Measurements from ENCODE around the gene ILKAP.

ILKAP gene

DNA sequence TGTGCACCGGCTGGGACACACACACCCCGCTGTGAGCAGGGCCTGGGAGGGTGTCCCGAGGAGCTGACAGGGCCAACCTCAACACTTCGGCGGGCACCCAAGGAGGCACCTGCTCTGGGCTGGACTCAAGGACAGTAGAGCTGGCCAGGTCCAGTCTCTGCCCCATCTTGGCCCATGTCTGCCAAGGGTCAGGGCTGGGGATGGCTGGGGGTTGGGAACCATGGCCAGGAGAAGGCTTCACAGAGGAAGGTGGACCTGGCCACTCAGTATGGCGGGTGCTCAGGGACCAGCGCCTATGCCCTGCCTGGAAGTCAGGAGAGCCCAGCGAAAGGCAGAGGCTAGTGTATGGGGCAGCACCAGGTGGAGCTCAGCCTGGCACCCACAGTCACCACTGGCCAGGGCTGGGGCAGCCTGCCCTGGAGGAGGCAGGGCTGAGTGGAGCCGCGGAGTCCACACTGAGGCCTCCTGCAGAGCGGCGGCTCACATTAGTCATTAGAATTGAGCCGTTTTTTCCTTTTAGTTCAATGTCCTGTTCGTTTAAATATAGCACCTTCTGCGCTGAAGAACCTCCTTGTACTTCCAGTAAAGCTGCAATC is 40.6 kb downstream of the ILKAP start:
- TF ChIP-seq, protein P1, sequence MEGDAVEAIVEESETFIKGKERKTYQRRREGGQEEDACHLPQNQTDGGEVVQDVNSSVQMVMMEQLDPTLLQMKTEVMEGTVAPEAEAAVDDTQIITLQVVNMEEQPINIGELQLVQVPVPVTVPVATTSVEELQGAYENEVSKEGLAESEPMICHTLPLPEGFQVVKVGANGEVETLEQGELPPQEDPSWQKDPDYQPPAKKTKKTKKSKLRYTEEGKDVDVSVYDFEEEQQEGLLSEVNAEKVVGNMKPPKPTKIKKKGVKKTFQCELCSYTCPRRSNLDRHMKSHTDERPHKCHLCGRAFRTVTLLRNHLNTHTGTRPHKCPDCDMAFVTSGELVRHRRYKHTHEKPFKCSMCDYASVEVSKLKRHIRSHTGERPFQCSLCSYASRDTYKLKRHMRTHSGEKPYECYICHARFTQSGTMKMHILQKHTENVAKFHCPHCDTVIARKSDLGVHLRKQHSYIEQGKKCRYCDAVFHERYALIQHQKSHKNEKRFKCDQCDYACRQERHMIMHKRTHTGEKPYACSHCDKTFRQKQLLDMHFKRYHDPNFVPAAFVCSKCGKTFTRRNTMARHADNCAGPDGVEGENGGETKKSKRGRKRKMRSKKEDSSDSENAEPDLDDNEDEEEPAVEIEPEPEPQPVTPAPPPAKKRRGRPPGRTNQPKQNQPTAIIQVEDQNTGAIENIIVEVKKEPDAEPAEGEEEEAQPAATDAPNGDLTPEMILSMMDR (IDR thresholded peaks at IDR 0.05; ENCODE audit: borderline replicate concordance, extremely low read depth, low read length, poor library complexity, severe bottlenecking), result no peak
- no peak for TF ChIP-seq EZH2 (IDR thresholded peaks at IDR 0.05; ENCODE audit: borderline replicate concordance, low read depth, low read length, severe bottlenecking)
- ATAC-seq (ENCODE audit: insufficient read depth, low read depth), result no peak
- no peak overlapping the region for H3K4me2 ChIP-seq (ENCODE audit: insufficient read depth, low read length)

DNA sequence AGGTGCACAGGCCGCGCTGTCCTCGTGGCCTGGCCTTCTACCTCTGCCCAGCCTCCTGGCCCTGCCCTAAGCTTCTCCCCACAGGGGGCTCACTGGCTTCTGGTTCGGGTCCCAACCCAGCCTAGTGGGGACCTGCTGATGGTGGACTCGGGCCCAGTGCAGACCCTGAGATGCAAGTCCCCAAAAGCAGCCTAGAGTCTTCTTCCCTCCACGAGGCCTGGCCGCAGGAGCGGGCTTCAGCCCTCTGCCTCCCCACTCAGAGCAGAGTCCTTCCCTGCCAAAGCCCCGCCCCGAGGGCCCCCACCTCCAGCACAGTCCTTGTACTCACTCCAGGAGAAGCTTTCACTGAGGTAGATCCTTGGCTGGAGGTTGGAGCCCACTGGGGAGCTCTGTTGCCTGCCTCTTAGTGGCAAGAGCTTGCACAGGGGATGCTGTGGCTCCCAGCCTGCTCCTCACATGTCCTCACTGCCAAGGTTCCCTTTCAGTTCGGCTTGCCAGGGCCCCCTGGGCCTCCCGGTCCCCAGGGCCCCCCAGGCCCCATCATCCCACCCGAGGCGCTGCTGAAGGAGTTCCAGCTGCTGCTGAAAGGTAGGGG is 41.1 kb downstream of the ILKAP start:
- Histone ChIP-seq H2AFZ (ENCODE audit: low read depth, low read length) (no peak overlapping the region), H3K9me3 (ENCODE audit: insufficient read depth, low read length, severe bottlenecking) (no peaks in the 10 kb centered on the region), H3K27me3 (ENCODE audit: insufficient read depth, low read length, poor library complexity) (no peaks in the 10 kb centered on the region), H3K4me2 (ENCODE audit: insufficient read depth, low read length) (no peak overlapping the region), H3K36me3 (ENCODE audit: insufficient read depth, low read length) (no peaks in the 10 kb centered on the region), H3K9ac (ENCODE audit: low read depth, low read length) (no peak overlapping the region), H3K27ac (ENCODE audit: low read length) (no peak overlapping the region), H3K4me1 (ENCODE audit: insufficient read depth, low read length) (no peaks in the 10 kb centered on the region), H4K20me1 (ENCODE audit: insufficient read depth, low read length) (peaks cover 3% of the 10 kb centered on the region; the same call in 1 of the 2 replicates), H3K4me3 (ENCODE audit: low read depth in 1 of 2, low read length in 2 of 2) (no peak overlapping the region), H3K79me2 (ENCODE audit: insufficient read depth, low read length) (no peaks in the 10 kb centered on the region)
- DNase-seq, result no peak
- no peak for TF ChIP-seq EZH2 (IDR thresholded peaks at IDR 0.05; ENCODE audit: borderline replicate concordance, low read depth, low read length, severe bottlenecking)
- TF ChIP-seq, protein P1 (IDR thresholded peaks at IDR 0.05; ENCODE audit: borderline replicate concordance, extremely low read depth, low read length, poor library complexity, severe bottlenecking), result no peak
- no peak for ATAC-seq (ENCODE audit: insufficient read depth, low read depth)

More for the DNA sequence above, 40.6 kb downstream of the ILKAP start:
- Histone ChIP-seq H3K4me3 (ENCODE audit: low read depth in 1 of 2, low read length in 2 of 2) (no peak overlapping the region), H3K27ac (ENCODE audit: low read length) (no peak overlapping the region), H3K79me2 (ENCODE audit: insufficient read depth, low read length) (no peaks in the 10 kb centered on the region), H3K27me3 (ENCODE audit: insufficient read depth, low read length, poor library complexity) (no peaks in the 10 kb centered on the region), H3K9ac (ENCODE audit: low read depth, low read length) (no peak overlapping the region), H2AFZ (ENCODE audit: low read depth, low read length) (no peak overlapping the region), H3K9me3 (ENCODE audit: insufficient read depth, low read length, severe bottlenecking) (no peaks in the 10 kb centered on the region), H4K20me1 (ENCODE audit: insufficient read depth, low read length) (peaks cover 4% of the 10 kb centered on the region; the same call in 1 of the 2 replicates), H3K36me3 (ENCODE audit: insufficient read depth, low read length) (0 out of 2 replicates have a peak, but pooled peaks cover 2% of the 10 kb centered on the region), H3K4me1 (ENCODE audit: insufficient read depth, low read length) (no peaks in the 10 kb centered on the region)
- DNase-seq, result no peak

DNA sequence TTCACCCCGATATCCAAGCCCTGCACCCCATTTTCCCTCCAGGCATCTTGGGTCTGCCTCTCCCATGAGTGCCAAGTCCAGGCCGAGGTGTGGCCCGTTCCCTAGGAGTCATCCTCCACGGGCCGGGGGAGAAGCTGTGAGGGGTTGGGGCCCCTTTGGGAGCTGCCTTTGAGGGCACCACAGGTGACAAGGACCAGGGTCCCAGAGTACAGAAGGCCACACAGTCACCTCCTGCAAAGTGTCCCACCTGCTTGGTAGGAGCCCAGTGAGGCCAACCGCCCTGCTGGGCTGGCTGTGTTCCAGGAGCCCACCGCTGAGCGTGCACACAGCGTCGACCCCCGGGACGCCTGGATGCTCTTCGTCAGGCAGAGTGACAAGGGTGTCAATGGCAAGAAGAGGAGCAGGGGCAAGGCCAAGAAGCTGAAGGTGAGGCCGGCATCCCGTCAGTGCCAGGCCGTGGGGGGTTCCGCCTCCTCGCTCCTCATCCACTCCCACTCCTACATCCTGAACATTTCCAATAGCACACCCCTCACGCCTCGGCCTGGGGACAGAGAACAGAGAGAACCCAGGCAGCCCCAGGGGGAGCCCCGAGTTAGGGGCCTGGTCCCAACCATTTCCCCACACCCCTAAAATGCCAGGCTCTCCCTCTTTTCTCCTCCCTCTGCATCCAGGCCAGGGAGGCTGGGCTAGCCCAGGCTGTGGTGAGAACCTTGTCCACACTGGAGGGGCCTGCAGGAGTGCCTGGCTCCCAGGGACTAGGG is 42.0 kb downstream of the ILKAP start:
- Histone ChIP-seq H3K4me1 (ENCODE audit: insufficient read depth, low read length) (no peaks in the 10 kb centered on the region), H4K20me1 (ENCODE audit: insufficient read depth, low read length) (no peaks in the 10 kb centered on the region; the same call in 1 of the 2 replicates), H2AFZ (ENCODE audit: low read depth, low read length) (no peak overlapping the region), H3K27ac (ENCODE audit: low read length) (no peak overlapping the region), H3K36me3 (ENCODE audit: insufficient read depth, low read length) (no peaks in the 10 kb centered on the region), H3K79me2 (ENCODE audit: insufficient read depth, low read length) (no peaks in the 10 kb centered on the region), H3K9me3 (ENCODE audit: insufficient read depth, low read length, severe bottlenecking) (no peaks in the 10 kb centered on the region), H3K9ac (ENCODE audit: low read depth, low read length) (no peak overlapping the region), H3K27me3 (ENCODE audit: insufficient read depth, low read length, poor library complexity) (no peaks in the 10 kb centered on the region), H3K4me3 (ENCODE audit: low read depth in 1 of 2, low read length in 2 of 2) (no peak overlapping the region), H3K4me2 (ENCODE audit: insufficient read depth, low read length) (no peak overlapping the region)
- DNase-seq, result no peak
- no peak for ATAC-seq (ENCODE audit: insufficient read depth, low read depth)
- TF ChIP-seq, protein P1 (IDR thresholded peaks at IDR 0.05; ENCODE audit: borderline replicate concordance, extremely low read depth, low read length, poor library complexity, severe bottlenecking), result no peak
- TF ChIP-seq EZH2 (IDR thresholded peaks at IDR 0.05; ENCODE audit: borderline replicate concordance, low read depth, low read length, severe bottlenecking), result no peak

All from DND-41 (cell line).